Heart left ventricle (tissue), 16 donors: ENCODE results near the gene PRR30. TPM values are rescaled to one million over a fixed set of nuclear protein-coding genes. Genes with fewer than 3 reads are reported as not detected.
"Not testable (repeated sequence)": the region's sequence is repeated elsewhere in the genome, so short reads cannot be mapped to it uniquely, and the experiment has no call there.

Experiments
- ATAC-seq, 4 donors: fragments of 200-7000 bp; cut with Tn5 transposase; one replicate each; pipeline ENCODE4 v1.9.1; 2020 to 2022; ENCODE audit warnings: moderate library complexity in 4 of 4, mild to moderate bottlenecking in 3 of 4, moderate number of reproducible peaks in 1 of 4
- DNase-seq, 5 donors: peaks; one replicate each; pipeline ENCODE4 v3.0.0-alpha.2; 2020
- H3K27ac ChIP-seq, 12 donors: fragments of 200-600 bp; sonication (generic) in 4 of 12; one replicate each; pipeline versions ENCODE4 v1.5.0 to v1.8.0; 2016 to 2022; ENCODE audit warnings: mild to moderate bottlenecking in 2 of 12
- H3K27me3 ChIP-seq, 9 donors: fragments of 200-600 bp; sonication (generic) in 2 of 9; one replicate each; pipeline versions ENCODE4 v1.5.1 to v1.8.0; 2016 to 2022; ENCODE audit warnings: mild to moderate bottlenecking in 3 of 9
- H3K36me3 ChIP-seq, 9 donors: fragments of 200-600 bp; sonication (generic) in 2 of 9; one replicate each; pipeline versions ENCODE4 v1.5.0 to v1.8.0; 2018 to 2022; ENCODE audit warnings: mild to moderate bottlenecking in 2 of 9
- H3K4me1 ChIP-seq, 12 donors: fragments of 200-600 bp; sonication (generic) in 4 of 12; one replicate each; pipeline versions ENCODE4 v1.5.0 to v1.8.0; 2016 to 2022; ENCODE audit warnings: mild to moderate bottlenecking in 3 of 12
- H3K4me3 ChIP-seq, 12 donors: fragments of 200-600 bp; sonication (generic) in 4 of 12; one replicate each; pipeline versions ENCODE4 v1.5.0 to v1.8.0; 2017 to 2022; ENCODE audit warnings: mild to moderate bottlenecking in 9 of 12, moderate library complexity in 4 of 12
- H3K9me3 ChIP-seq, 12 donors: fragments of 200-600 bp; sonication (generic) in 4 of 12; one replicate each; pipeline versions ENCODE4 v1.5.0 to v1.8.0; 2016 to 2022; ENCODE audit warnings: mild to moderate bottlenecking in 1 of 12
- CTCF ChIP-seq, 12 donors: fragments of 200-600 bp; sonication (generic) in 4 of 12; IDR thresholded peaks; one replicate each; pipeline versions ENCODE4 v1.5.0 to v1.8.0; 2018 to 2022; ENCODE audit warnings: antibody characterized with exemption in 12 of 12, mild to moderate bottlenecking in 5 of 12
- POLR2A ChIP-seq, 2 donors: fragments of 450-650 bp; IDR thresholded peaks; one replicate each; pipeline ENCODE4 v1.6.1; 2017; ENCODE audit warnings: antibody characterized with exemption in 2 of 2, mild to moderate bottlenecking in 2 of 2, moderate library complexity in 2 of 2
- WGBS, 4 donors: extraction: QIAGEN DNeasy Blood & Tissue Kit in 2 of 4; methylation state at CpG; one replicate each; pipeline versions ENCODE4 v1.1.5 to v1.1.7; 2013 to 2018; 5-methylcytosine and 5-hydroxymethylcytosine counted together
- intact Hi-C, 10 donors: fragments of 100-400 bp; cut with DNase I; formaldehyde crosslinking; loops; one replicate each; pipeline versions ENCODE4 v1.11.1 to v1.14.2; 2022
- polyA plus RNA-seq, 2 donors: library from polyadenylated mRNA; stranded (reverse); fragments of 200-250 nt; gene quantifications; one replicate each; pipeline ENCODE4 v1.2.3, GENCODE V29; 2013
- total RNA-seq, 9 donors: library from RNA; depleted of rRNA in 2 of 9; stranded (reverse); fragments of >200 nt in 2 of 9; fragmentation: NEBNext Ultra II Directional in 3 of 9; extraction: Animal tissue kit (Norgen Biotek cat#: 25700) in 3 of 9; gene quantifications; one replicate each; pipeline versions ENCODE4 v1.1.0 to v1.2.4, GENCODE V29; 2016 to 2023
- donor health status: ischemic (EF 13 %, LVEDD 7.1; RV severe dilation, severe dysfunction).
- donor health status: healthy with polysubstance abuse.
- donor health status: DM: no; HTN: yes; CAD: no.
- donor health status: DM: no; HTN: no; CAD: no.
- donor health status: ischemic (EF 25% LVEDD 6.9; RV normal size, moderate dysfunction).
- donor health status: ischemic (EF 25% LVEDD 5.7; RV mildly dilated, moderate dysfunction).
- donor health status: healthy.
- donor health status: DM: yes; HTN: yes; CAD: no.
- donor health status: ischemic (EF 35%, LVEDD 5.7; RV mildly dilated, moderate dysfunction).
- donor health status: nonischemic (EF 11% LVEDD 7.7; RV severe dilation, severe dysfunction).
- donor health status: DM: yes; HTN: yes; CAD: no.
- donor health status: PGD.
- donor health status: ischemic (EF 29% LVEDD 5.4; RV normal size, mild dysfunction).
- donor health status: nonischemic (EF 23%, LVEDD 6.1; RV moderate dilation, normal function).

Gene PRR30
- total and polyA plus RNA-seq, 11 donors = not detected

- no peak for ATAC-seq
- DNase-seq = no peak
- Histone ChIP-seq H3K9me3 (no peaks in the 10 kb centered on the region), H3K36me3 (no peaks in the 10 kb centered on the region), H3K27me3 (peaks cover 0 to 7% (median 0%) of the 10 kb centered on the region in 9 donors), H3K4me1 (peaks cover 0 to 18% (median 9%) of the 10 kb centered on the region in 12 donors), H3K4me3 (no peak overlapping the region), H3K27ac (no peak overlapping the region)
- WGBS, 4 donors = 64 to 85% (median 73%) methylated on average over 4 of the region's 4 CpGs
- intact Hi-C loops = no loop called here
- TF ChIP-seq CTCF (IDR thresholded peaks at IDR 0.05) (no peak), POLR2A (IDR thresholded peaks at IDR 0.05) (no peak)
These were observed 43.1 kb upstream of the PRR30 start for GRCh38 chr2:27182346-27182745.

GRCh38 chr2:27179344-27180000 is 40.3 kb upstream of the PRR30 start:
- intact Hi-C loops = no loop called here
- Histone ChIP-seq H3K4me3 (no peak overlapping the region), H3K27me3 (peaks cover 0 to 16% (median 0%) of the 10 kb centered on the region in 9 donors), H3K27ac (no peak overlapping the region), H3K4me1 (peaks cover 0 to 7% (median 0%) of the 10 kb centered on the region in 12 donors), H3K36me3 (no peaks in the 10 kb centered on the region), H3K9me3 (no peaks in the 10 kb centered on the region)
- no peak for ATAC-seq
- WGBS, 4 donors = 58 to 72% (median 66%) methylated on average over 3 of the region's 3 CpGs
- TF ChIP-seq CTCF (IDR thresholded peaks at IDR 0.05) (no peak), POLR2A (IDR thresholded peaks at IDR 0.05) (no peak)
- DNase-seq = no peak

GRCh38 chr2:27178469-27178868 is 39.3 kb upstream of the PRR30 start:
- ATAC-seq (no peak), DNase-seq (no peak)
- intact Hi-C loops = no loop called here
- Histone ChIP-seq H3K4me1 (no peaks in the 10 kb centered on the region), H3K9me3 (no peaks in the 10 kb centered on the region), H3K4me3 (no peak overlapping the region), H3K27ac (no peak overlapping the region), H3K27me3 (peaks cover 0 to 16% (median 0%) of the 10 kb centered on the region in 9 donors), H3K36me3 (no peaks in the 10 kb centered on the region)
- TF ChIP-seq POLR2A (IDR thresholded peaks at IDR 0.05) (no peak), CTCF (IDR thresholded peaks at IDR 0.05) (no peak)
- 83 to 90% (median 88%) methylated on average over 3 of the region's 3 CpGs for WGBS, 4 donors

- TF ChIP-seq POLR2A (IDR thresholded peaks at IDR 0.05) (no peak), CTCF (IDR thresholded peaks at IDR 0.05) (no peak)
- Histone ChIP-seq H3K27me3 (peaks cover 0 to 16% (median 0%) of the 10 kb centered on the region in 9 donors), H3K4me1 (no peaks in the 10 kb centered on the region), H3K27ac (no peak overlapping the region), H3K36me3 (no peaks in the 10 kb centered on the region), H3K4me3 (no peak overlapping the region), H3K9me3 (no peaks in the 10 kb centered on the region)
- WGBS, 4 donors = 77 to 86% (median 80%) methylated on average over 15 of the region's 15 CpGs
- no peak for DNase-seq
- ATAC-seq = no peak
- intact Hi-C loops = no loop called here
These were observed 38.5 kb upstream of the PRR30 start for GRCh38 chr2:27177441-27178351.

GRCh38 chr2:27175781-27176180 is 36.6 kb upstream of the PRR30 start:
- DNase-seq, H3K4me1 ChIP-seq, ATAC-seq, intact Hi-C loops, H3K9me3 ChIP-seq, H3K27ac ChIP-seq, H3K36me3 ChIP-seq, H3K4me3 ChIP-seq: not testable (repeated sequence)
- 84 to 91% (median 89%) methylated on average over 4 of the region's 4 CpGs for WGBS, 4 donors
- H3K27me3 ChIP-seq = peaks cover 0 to 16% (median 0%) of the 10 kb centered on the region in 9 donors
